ENCODE measurements around the gene INPP4A.

DNA sequence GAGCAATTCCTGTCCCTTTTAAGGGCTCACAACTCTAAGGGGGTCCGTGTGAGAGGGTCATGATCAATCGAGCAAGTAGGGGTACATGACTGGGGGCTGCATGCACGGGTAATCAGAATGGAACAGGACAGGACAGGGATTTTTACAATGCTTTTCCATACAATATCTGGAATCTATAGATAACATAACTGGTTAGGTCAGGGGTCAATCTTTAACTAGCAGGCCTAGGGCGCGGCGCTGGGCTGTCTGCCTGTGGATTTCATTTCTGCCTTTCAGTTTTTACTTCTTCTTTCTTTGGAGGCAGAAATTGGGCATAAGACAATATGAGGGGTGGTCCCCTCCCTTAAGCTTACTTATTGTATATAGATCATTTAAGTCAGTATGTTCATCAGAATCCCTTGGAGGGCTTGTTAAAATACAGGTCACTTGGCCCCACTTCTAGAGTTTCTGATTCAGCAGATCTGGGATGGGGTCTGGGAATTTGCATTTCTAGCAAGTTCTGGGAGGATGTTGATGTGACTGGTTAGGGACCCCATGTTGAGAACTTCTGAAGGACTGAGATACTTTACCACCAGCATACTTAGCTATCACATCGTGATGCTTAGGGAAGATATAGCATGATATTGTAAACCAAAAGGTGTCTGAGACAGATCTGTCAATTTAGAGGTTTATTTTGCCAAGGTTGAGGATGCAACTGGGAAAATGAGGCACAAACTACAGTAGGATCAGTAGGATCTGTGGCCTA lies 2.8 kb upstream of the INPP4A start:
- no peak for TF ChIP-seq DNMT1 (CRISPR knock-in tag; IDR thresholded peaks at IDR 0.05)
- no peak for TF ChIP-seq RXRA (CRISPR knock-in tag; IDR thresholded peaks at IDR 0.05)
- TF ChIP-seq ZNF629 (CRISPR knock-in tag; conservative IDR thresholded peaks at IDR 0.05), result no peak
- TF ChIP-seq PAWR (CRISPR knock-in tag; IDR thresholded peaks at IDR 0.05; ENCODE audit: borderline replicate concordance), result no peak
